HL-60 (cell line): Measurements from ENCODE around the gene LRP8.

Experiments used
- DNase-seq, 2 experiments: peaks; one replicate each; pipeline ENCODE4 v3.0.0-alpha.2; 2010 to 2020; ENCODE audit warnings: low read depth in 1 of 2, low spot score in 1 of 2
- H3K27ac ChIP-seq: fragments of 250-450 bp; sonication (Bioruptor Pico); replicated peaks from 2 replicates; pipeline ENCODE4 v1.5.1; 2020; ENCODE audit warnings: mild to moderate bottlenecking, moderate library complexity
- H3K27me3 ChIP-seq: fragments of 250-450 bp; sonication (Bioruptor Pico); 2 replicates; pipeline ENCODE4 v1.5.1; 2021; ENCODE audit warnings: mild to moderate bottlenecking, moderate library complexity; ENCODE audit not compliant: insufficient read depth, poor library complexity, severe bottlenecking
- H3K4me3 ChIP-seq: replicated peaks from 2 replicates; pipeline ENCODE4 v1.5.1; 2011; ENCODE audit warnings: mild to moderate bottlenecking, control low read depth, low read length; ENCODE audit not compliant: insufficient read depth
- CTCF ChIP-seq: IDR thresholded peaks from one replicate; pipeline ENCODE4 v1.5.1; 2011; ENCODE audit warnings: low read length, control low read depth, inconsistent platforms; ENCODE audit not compliant: insufficient read depth
- GABPA ChIP-seq: IDR thresholded peaks from 2 replicates; pipeline ENCODE4 v1.6.1; 2012; ENCODE audit warnings: low read depth
- POLR2AphosphoS5 ChIP-seq: IDR thresholded peaks from 2 replicates; pipeline ENCODE4 v1.6.1; 2012; ENCODE audit warnings: low read depth
- REST ChIP-seq: IDR thresholded peaks from 2 replicates; pipeline ENCODE4 v1.6.1; 2012; ENCODE audit warnings: low read depth; ENCODE audit not compliant: insufficient replicate concordance
- SPI1 ChIP-seq: IDR thresholded peaks from 2 replicates; pipeline ENCODE4 v1.6.1; 2012; ENCODE audit warnings: low read depth, mild to moderate bottlenecking, borderline replicate concordance

LRP8 gene

GRCh38 chr1:53255031-53255430, 72.8 kb downstream of the LRP8 start:
- H3K27me3 ChIP-seq, result no peaks in the 10 kb centered on the region
- no peak overlapping the region for H3K27ac ChIP-seq
- TF ChIP-seq GABPA, result no peak
- TF ChIP-seq CTCF, result no peak
- no peak for TF ChIP-seq REST
- TF ChIP-seq SPI1, result no peak
- TF ChIP-seq POLR2AphosphoS5, result no peak
- no peak overlapping the region for H3K4me3 ChIP-seq
- DNase-seq, result no peak

GRCh38 chr1:53254011-53254640, 73.7 kb downstream of the LRP8 start:
- TF ChIP-seq GABPA (no peak), POLR2AphosphoS5 (no peak), SPI1 (no peak), REST (no peak), CTCF (no peak)
- Histone ChIP-seq H3K27me3 (no peaks in the 10 kb centered on the region), H3K27ac (no peak overlapping the region), H3K4me3 (no peak overlapping the region)
- DNase-seq, result no peak

GRCh38 chr1:53250325-53250724, 77.5 kb downstream of the LRP8 start:
- Histone ChIP-seq H3K27me3 (no peaks in the 10 kb centered on the region), H3K4me3 (no peak overlapping the region), H3K27ac (no peak overlapping the region)
- TF ChIP-seq POLR2AphosphoS5 (no peak), GABPA (no peak), SPI1 (no peak), REST (no peak)
- DNase-seq, result no peak
